Fibroblast of the conjunctiva (primary cell): Measurements from ENCODE around the gene TUBA4B.
"Not testable (repeated sequence)": the region's sequence is repeated elsewhere in the genome, so short reads cannot be mapped to it uniquely, and the experiment has no call there.

Source experiments
- DNase-seq: peaks from one replicate; pipeline ENCODE4 v3.0.0-alpha.2; 2010; ENCODE audit warnings: low read depth

Gene TUBA4B

DNA sequence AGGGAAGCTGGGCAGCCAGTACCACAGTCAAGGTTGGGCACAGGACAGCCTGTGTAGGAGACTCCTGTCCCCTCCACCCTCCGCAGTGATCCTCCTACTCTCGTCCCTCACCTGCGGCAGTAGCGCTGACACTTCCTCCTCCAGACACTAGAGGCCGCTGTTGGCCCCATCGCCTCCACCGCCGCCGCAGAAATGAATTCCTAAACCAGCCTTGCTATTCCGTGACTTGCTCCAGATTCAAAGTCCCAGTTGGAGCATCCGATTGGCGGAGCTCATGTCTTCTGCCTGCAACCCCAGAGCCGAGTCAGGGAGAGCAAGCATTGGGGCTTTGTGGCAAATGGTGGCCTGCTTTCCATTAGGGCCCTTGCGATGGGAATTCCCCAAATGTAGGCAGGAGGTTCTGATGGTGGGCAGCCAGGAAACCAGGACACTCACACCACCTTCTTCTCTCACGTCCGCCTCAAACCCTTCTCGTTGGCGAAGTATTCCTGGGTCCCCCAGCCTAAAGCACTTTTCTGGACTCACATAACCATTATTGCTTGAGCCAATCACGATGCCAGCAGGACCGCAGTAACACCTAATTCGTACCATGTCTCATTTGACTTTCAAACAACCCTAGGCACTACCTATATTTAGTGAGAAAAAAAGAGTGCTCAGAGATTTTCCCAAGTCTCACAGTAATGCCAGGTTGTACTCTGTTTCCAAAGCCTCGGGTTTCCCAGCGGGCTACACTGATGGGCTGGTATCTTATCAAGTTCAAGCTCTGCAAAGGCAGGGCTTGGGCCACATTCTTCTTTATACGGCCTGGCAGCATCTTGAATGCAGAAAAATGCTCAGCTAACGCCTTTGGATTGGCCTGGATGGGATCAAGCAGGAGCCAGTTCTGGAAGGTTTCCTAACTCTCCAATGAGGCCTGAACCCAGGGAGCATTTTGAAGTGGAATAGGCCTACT lies 24.9 kb downstream of the TUBA4B start:
- peak; percentile 51 for DNase-seq

DNA sequence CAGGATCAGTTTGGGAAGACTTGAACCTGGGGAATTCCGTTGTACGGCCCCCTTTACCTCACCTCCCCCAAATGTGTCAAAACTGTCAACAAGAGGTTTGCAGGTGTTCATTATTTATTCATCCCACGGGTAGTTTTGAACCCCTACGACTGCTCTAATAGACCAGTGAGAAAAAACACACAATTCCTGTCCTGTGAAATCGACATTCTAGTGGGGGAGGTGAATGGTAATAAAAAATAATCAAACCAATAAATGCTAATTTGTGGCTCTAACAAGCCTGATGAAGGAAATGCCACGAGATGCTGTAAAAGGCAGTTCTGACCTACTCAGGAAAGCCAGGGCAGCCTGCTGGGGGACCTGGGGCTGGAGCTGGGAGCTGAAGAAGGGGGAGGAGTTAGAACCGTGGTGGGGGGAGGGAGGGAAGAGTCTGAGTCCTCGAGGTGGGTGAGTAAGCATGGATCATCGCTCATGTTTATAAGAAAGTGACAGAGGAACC lies 25.7 kb downstream of the TUBA4B start:
- DNase-seq = no peak

DNA sequence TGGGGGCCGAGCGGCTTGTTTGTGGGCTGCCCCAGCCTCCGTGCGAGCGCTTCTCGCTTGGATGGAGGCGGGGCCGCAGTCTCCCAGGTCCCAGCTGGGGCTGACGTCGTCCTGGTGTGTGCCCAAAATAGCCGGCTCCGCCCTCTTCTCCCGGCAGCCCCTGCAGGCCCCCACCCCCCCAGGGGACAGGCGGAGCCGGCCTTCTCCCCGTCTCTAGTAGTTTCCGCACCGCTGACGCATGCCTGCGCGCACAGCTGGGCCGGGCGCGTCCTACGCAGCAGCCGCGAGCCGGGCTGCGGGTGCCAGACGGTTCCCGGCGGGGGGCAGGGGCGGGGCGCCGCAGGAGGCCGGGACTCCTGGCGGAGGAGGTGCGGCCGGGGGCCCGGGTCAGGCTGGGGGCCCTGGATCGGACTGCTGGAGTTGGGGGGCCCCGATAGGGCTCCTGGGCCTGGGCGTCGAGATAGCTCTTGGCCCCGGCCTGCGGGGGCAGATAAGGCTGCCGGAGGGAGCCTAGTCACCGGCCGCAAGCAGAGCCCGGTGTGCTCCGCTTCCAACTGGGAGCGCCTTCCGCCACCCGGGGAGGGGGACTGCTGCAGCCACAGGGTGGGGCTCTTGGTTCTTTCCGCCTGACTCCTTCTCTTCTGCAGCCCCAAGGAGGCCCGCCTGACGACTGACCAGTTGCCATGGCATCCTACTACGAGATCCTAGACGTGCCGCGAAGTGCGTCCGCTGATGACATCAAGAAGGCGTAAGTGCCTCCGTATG lies 26.3 kb downstream of the TUBA4B start, which contains the start of gene DNAJB2:
TSS of gene DNAJB2 (plus strand) at position 216 of the 765 bp plus-strand sequence. CDS start at position 684, 468 bp downstream.
- peak; percentile 97 for DNase-seq

DNA sequence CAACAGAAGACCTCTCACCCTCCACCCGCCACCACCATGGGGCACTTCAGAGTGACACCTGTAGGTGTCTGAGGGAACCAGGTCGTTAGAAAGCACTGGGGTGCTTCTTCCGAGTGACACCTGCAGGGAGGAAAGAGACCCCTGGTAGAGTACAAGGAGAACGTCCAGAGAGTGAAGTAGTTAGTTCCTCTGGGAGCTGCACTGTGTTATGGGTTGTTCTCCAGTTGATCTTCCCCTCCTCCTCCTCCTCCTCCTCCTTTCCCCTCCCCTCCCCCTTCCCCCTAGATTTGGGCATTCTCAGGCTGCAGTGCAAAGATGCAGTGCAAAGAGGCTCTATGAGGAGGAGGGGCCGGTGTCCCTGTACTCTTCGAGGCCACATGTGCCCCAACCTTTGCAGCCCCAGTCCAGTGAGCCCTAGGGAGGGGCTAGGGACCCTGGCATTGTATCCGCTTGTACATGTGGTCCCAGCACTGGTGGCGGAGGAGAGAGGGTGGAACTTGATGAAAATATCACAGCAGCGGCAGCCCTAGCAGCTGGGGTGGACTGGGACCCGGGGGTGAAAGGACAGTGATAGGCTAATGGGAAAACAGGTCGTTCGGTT lies 27.0 kb downstream of the TUBA4B start:
- DNase-seq = no peak

DNA sequence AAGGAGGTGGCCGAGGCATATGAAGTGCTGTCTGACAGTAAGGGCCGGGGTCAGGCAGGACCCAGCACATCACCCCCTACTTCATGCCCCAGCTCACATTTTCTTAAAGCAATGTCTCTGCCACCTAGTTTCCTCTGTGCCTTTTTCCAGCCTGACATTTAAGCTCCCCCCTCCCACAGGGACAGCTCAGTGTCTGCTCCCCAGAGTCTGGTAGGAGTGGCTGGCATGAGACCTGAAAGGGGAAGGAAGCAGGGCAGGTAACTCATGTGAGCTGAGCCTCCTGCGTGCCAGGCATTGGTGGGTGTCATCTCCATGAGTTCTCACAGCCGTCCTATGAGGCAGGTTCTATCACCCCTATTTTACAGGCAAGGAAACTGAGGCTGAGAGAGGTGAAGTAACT lies 27.6 kb downstream of the TUBA4B start:
- DNase-seq = no peak

DNA sequence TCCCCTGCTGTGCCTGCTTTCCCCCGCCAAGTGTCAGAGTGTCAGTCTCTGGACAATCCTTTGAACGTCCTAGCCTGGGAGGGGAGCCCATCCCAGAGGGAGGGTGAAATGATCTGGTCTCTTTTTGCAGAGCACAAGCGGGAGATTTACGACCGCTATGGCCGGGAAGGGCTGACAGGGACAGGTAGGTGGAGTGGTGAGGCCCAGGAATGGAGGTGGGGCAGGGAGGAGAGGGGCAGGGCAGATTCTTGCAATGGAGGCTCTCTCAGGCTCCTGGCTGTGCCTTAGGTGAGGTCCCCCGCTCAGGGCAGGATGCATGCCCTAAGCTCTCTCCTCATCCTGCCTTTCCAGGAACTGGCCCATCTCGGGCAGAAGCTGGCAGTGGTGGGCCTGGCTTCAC lies 28.5 kb downstream of the TUBA4B start:
- DNase-seq = no peak

DNA sequence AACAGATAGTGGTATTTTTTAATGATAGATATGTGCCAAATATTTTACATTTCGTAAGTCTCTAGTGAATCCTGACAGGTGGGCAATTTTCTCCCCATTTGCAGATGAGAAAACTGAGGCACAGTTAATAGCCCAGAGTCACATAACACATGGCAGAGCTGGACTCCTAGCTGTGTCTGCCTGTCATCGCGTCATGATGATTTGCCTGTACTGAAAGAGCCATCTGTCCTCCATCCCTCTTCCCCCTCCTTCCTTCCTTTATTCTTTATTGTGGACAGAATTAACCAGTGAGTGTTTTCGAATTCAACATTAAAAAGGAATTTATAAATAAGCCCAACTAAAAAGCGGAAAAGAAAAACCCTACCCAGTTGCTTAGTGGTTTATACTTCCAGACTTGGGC lies 29.3 kb downstream of the TUBA4B start:
- DNase-seq = no peak

DNA sequence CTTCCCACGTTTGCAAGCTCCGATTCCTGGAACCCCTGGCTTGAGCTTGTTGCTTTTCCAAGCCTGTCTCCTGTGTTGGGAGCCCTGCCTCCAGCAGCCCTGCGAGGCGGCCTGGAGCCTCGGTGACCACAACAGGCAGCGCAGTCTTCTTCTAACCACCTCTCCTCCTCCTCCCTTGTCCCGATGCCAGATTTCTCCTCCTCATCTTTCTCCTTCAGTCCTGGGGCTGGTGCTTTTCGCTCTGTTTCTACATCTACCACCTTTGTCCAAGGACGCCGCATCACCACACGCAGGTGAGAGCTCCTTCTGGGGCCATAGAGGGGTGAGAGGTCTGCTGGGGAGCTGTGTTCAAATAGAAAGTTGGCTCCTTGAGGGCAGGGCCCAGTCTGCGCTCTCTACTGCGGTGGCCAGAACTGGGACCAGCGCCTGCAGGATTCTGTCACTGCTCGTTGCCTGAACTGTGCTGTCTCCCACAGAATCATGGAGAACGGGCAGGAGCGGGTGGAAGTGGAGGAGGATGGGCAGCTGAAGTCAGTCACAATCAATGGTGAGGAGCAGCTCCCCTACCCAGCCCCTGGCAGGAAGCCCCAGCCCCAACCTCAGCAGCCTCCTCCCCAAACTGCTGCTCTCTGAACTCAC lies 30.0 kb downstream of the TUBA4B start:
- no peak for DNase-seq

DNA sequence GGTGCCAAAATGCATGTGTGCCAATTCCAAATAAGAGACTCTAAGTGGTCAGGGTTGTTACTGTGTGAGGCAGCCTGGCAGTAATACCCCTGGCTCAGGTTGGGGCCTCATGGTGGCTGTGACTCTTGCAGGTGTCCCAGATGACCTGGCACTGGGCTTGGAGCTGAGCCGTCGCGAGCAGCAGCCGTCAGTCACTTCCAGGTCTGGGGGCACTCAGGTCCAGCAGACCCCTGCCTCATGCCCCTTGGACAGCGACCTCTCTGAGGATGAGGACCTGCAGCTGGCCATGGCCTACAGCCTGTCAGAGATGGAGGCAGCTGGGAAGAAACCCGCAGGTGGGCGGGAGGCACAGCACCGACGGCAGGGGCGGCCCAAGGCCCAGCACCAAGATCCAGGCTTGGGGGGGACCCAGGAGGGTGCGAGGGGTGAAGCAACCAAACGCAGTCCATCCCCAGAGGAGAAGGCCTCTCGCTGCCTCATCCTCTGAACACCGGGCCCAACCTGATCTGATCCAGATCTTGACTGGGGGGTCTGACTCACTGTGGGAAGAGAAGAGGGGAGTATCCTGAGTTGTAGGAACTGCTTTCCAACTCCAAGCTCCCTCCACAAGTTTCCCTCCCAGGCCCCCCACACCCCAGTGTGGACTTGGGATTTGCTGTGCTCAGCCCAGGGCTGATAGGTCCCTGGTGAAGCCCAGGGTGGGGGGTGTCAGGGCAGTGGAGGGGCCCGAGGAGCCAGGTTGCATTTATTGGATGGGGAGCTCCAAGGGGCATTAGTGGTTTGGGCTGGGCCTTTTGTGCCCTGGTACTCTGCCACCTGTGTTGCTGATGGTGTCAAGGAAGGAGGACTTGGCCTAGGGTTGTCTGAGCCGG lies 31.7 kb downstream of the TUBA4B start:
- DNase-seq = no peak

DNA sequence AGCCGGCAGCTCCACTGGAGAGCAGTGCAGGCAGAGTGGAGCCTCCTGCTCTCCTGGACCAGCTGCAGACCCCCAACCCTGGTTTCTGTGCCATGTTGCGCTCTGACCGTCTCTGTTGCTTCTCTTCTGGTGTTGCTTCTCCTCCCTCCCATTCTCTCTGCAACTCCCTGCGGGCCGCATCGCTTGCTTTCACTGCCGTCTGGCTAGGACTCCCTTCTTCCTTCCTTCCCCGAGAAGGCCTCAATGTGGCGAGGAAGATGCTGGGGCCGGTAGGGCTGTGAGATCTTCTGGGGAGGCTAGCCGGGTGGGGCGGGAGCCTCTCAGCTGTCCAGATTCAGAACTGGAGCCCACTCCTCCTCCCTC lies 32.3 kb downstream of the TUBA4B start:
- DNase-seq = no peak

DNA sequence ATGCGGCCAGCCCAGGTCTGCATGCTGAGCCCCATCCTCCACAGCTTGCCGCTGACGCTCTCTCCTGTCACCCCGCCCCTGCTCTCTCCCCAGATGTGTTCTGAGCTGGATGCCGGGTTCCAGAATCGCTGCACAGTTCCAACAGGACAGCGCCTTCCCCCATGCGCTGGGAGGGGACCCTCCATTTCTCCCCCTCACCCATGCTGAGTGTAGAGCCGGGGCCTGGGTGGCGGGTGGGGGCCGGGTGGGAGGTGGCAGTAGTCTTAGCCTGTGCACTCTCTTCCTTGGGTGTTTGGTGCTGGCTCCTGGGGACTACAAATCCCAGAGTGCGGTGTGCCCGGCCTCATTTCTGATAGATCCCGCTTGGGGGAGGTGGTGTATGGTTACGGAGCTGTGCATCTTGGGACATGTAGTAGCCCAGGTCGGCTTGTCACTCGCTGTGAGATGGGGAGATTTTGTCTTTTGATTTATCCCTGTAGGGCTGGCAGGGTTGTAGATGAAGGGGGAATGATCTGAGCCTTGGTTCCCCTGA lies 32.9 kb downstream of the TUBA4B start:
- peak; percentile 72 for DNase-seq

DNA sequence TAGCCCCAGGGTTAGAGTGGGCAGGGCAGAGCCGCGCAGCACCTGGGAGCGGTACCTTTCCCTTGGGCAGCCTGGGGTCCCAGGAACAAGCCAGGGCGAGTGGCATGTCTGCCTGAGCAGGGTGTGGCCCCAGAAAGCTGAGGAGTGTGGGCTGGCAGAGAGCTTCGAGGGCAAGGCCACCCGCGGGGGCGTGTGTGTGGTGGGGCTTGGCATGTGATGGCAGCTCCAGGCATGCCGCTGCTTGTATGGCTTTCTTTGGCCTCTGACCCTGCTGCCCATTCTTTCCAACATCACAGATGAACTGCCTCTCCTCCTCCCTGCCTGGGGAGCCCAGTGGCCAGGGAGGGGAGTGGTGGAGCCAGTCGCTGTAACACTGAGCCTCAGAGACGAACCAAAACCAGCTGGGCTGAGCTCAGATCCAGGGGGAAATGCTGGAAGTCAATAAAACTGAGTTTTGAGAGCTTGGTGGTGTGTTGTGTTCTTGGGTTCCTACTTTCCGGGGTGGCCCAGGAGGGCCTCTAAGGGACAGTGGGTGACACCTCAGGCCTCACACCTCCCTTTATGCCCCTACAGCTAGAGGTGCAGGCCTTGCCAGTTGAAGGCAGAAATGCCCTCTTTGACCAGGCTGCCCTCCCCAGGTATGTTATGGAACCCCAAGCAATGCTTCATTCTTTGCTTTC lies 33.5 kb downstream of the TUBA4B start:
- DNase-seq = peak; percentile 17

DNA sequence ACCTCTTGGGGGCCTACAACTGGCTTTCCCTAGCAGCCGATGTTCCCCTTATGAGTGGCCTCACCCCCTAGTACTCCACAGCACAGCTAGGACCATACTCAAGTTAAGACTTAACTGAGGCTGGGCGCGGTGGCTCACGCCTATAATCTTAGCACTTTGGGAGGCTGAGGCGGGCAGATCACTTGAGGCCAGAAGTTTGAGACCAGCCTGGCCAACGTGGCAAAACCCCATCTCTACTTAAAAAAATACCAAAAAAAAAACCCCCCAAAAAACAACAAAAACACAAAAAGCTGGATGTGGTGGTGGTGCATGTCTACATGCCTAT lies 34.0 kb downstream of the TUBA4B start:
- DNase-seq = not testable (repeated sequence)

DNA sequence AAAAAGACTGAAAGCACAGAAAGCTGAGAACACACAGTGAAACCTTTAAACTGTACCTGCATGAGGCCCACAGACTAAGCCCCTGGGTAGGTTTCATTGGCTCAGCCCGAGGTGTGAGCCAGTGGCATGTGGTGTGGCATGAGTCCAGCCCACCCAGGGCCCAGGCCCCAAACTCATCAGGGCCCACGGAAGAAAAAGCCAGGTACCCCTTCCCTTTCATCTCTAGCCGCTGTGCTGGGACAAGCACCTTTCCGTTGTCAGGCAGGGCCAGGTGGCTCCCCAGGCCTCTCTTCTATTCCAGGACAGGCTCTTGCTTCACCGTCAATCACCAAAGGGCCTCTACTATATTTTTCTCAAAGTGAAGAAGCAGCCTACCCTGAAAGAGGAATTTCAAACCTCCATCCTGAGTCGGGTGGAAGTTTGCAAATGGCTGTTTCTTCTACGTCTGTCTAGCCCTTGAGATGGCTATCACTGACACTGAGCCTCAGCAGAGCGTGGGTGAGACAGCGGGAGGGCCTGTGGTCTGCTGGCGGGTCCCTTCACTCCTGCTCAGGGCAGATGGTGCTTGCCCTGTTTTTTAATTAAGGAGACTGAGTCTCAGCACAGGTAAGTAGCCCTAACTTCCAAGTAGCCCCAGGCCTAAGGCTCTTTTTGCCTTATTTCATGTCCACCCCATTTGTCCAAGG lies 34.7 kb downstream of the TUBA4B start:
- DNase-seq = no peak

DNA sequence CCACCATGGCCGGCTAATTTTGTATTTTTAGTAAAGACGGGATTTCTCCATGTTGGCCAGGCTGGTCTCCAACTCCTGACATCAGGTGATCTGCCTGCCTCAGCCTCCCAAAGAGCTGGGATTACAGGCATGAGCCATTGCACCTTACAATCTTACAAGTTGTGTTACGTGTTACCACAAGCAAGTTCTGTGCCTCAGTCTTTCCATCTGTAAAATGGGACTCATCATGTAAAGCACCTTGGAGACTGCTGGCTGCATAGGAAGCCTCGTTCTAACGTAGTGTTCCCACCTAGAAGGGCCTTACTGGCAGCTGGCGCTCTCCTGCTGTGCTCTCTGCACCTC lies 36.1 kb downstream of the TUBA4B start:
- no peak for DNase-seq

DNA sequence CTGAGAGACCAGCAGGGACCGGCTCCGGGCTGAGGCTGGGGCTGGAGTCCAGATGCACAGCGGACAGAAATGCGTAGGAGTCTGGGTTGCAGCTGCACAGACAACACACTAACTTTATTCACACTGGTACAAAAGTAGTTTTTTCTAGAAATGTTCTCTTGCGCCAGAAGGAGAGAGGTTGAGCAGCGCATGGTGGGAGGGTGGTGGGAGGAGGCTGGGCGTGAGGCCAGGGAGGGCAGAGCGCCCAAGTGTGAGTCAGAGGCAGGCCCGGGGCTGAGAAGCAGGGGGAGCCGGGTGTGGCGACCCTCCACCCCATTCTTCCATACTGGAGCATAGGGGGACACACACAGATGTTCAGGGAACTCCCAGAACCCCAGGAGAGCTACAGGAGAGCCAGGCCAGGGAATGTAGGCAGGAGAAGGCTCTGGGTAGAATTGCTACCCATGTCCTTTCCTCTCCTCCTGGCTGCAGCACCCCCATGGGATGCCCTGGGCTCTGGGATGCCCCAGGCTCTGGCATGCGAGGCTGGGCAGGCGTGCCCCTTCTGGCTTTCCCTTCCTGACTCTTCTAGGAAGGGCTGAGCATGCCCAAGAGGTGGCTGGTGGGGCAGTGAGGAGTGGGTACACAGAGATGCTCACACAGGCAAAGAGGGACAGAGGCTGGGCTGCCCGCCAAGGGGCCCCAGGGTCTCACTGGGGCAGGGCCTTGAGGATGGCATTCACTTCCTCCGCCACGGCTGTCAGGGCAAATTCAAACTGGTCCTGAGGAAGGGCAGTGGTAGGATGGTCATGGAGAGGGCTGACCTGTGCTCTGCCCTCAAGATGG lies 36.7 kb downstream of the TUBA4B start:
- peak; percentile 92 for DNase-seq

DNA sequence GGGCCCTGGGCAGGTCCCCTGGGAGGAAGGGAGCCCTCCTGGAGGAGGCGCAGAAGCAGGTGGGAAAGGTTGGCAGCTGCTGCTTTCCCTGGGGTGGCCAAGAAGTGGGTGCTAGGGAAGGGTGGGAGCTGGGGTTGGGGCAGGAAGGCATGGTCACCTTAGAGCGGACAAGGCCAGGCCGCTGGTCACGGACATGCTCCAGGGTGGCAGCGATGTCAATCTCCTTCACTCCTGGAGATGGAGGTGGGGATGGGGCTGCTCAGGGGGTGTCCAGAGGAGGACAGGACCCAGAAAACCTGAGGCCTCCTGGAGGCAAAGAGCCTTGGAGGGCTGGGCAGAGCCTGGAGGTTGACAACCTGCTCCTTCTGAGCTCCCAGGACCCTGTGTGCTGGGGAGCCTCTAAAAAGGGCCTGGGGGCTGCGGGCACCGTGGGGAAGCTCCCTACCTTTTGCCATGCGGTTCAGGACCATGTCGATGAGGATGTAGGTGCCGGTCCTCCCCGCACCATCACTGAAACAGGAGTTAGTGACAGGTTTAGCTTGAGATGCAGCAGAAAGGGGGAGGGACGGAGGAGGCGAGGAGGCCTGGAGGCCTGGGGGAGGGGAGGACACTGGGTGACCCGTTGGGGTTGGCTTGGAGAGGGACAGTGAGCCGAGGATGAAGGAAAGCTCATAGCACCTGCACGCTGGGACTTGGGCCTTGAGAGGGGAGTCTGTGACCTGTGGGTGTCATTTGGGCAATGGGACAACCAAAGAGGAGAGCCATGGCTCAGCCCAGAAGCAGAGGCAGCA lies 37.5 kb downstream of the TUBA4B start:
- no peak for DNase-seq

DNA sequence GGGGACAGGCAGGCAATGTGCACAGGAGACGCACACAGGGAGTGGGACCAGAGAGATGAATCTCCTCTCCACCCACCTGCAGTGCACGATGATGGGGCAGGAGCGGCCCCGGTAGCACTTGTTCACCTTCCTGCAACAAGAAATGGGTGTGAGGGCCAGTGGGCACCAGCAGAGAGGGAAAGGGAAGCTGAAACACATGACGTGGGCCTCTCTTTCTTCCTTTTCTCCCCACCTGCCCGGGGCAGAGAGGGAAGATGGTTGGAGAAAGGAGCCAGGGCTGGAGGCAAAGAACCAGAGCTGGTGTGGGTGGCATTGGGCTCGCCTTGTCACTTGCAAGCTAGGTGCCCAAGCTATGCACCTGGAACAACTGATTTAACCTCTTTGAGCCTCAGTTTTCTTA lies 38.4 kb downstream of the TUBA4B start:
- DNase-seq = no peak
